ENCODE results near the gene SDC4.

Gene SDC4

GRCh38 chr20:45293041-45294002, 54.9 kb downstream of the SDC4 start:
- peak; percentile 20 for DNase-seq (ENCODE audit: extremely low read depth, low read depth)
- TF ChIP-seq CTCF (IDR thresholded peaks at IDR 0.05; ENCODE audit: low read depth, low read length) = peak; percentile 96

GRCh38 chr20:45292343-45292742, 55.9 kb downstream of the SDC4 start:
- no peak for DNase-seq (ENCODE audit: extremely low read depth, low read depth)
- no peak for TF ChIP-seq CTCF (IDR thresholded peaks at IDR 0.05; ENCODE audit: low read depth, low read length)

- DNase-seq (ENCODE audit: extremely low read depth, low read depth) = no peak
- no peak for TF ChIP-seq CTCF (IDR thresholded peaks at IDR 0.05; ENCODE audit: low read depth, low read length)
Observed at GRCh38 chr20:45291526-45291925, 56.7 kb downstream of the SDC4 start.

- peak; percentile 92 for TF ChIP-seq CTCF (IDR thresholded peaks at IDR 0.05; ENCODE audit: low read depth, low read length)
- DNase-seq (ENCODE audit: extremely low read depth, low read depth) = peak; percentile 32
Observed at GRCh38 chr20:45290677-45291355, 57.4 kb downstream of the SDC4 start.

- TF ChIP-seq CTCF (IDR thresholded peaks at IDR 0.05; ENCODE audit: low read depth, low read length) = no peak
- DNase-seq (ENCODE audit: extremely low read depth, low read depth) = no peak
Observed at GRCh38 chr20:45289942-45290676, 58.1 kb downstream of the SDC4 start.

GRCh38 chr20:45288860-45289259, 59.4 kb downstream of the SDC4 start:
- no peak for TF ChIP-seq CTCF (IDR thresholded peaks at IDR 0.05; ENCODE audit: low read depth, low read length)

More at GRCh38 chr20:45288860-45289259, 59.4 kb downstream of the SDC4 start:
- no peak for DNase-seq (ENCODE audit: extremely low read depth, low read depth)

Measured in AG09319 (cell line).